ENCODE measurements around the gene SPATA17.
"Not testable (repeated sequence)": the region's sequence is repeated elsewhere in the genome, so short reads cannot be mapped to it uniquely, and the experiment has no call there.

Gene SPATA17
- total RNA-seq: 0 to 0.04 reads per million in 2 experiments

GRCh38 chr1:217630711-217631591 lies at the start of gene SPATA17, which contains the start of gene GPATCH2:
Gene SPATA17, plus strand, starts transcription at chr1:217631344. Its CDS starts 35 bp downstream, at chr1:217631379.
Gene GPATCH2, minus strand, starts transcription at chr1:217631090. Its CDS starts 119 bp downstream, at chr1:217630971.
- peak; percentile 71 for DNase-seq (ENCODE audit: low read depth)

GRCh38 chr1:217584286-217584811 lies 46.8 kb upstream of the SPATA17 start:
- not testable (repeated sequence) for DNase-seq (ENCODE audit: low read depth)

DNA sequence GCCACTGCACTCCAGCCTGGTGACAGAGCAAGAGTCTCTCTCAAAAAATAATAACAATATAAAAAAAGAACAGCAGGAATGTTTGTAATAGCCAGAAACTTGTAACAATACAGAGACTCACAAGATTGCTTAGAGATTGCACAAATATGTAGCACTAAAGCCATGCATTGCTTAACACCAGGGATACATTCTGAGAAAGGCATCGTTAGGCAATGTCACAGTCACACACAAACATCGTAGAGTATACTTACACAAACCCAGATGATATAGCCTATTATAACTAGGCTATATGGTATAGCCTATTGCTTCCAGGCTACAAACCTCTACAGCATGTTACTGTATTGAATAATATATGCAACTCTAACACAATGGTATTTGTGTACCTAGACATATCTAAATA lies 45.6 kb upstream of the SPATA17 start:
- DNase-seq (ENCODE audit: low read depth): no peak

DNA sequence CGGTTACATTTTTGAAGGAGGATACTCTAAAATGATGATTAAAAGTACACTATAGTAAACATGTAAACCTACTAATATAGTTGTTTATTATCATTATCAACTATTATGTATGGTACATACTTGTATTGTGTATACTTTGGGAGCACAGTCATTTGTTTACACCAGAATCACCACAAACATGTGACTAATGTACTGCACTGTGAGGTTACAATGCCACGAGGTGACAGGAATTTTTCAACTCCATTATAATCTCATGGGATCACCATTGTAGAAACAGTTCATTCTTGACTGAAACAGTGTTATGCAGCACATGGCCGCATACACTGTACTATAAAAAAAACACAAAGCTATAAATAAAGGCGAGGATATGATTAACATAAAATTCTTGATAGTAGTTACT lies 44.6 kb upstream of the SPATA17 start:
- no peak for DNase-seq (ENCODE audit: low read depth)

- DNase-seq (ENCODE audit: low read depth): no peak
Observed at GRCh38 chr1:217590598-217590997, 40.5 kb upstream of the SPATA17 start.

DNA sequence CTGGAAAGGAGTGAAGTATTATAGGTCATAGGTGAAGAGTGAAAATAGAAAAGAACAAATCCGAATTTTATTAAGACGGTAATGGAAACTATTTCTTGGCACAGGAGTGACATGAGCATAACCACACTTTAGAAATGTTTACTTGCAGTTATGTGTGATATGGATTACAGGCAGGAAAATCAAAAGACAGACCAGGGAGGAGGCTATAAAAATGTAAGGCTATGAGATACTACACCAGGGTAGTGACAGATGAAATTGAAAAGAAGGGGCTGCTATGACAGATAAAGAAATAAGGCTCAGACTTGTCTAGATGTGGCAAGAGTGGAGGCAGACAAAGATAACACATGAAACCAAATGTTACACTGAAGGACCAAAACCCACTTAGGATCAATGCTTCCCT lies 32.0 kb upstream of the SPATA17 start:
- no peak for DNase-seq (ENCODE audit: low read depth)

- DNase-seq (ENCODE audit: low read depth): no peak
Observed at GRCh38 chr1:217602380-217602779, 28.8 kb upstream of the SPATA17 start.

DNA sequence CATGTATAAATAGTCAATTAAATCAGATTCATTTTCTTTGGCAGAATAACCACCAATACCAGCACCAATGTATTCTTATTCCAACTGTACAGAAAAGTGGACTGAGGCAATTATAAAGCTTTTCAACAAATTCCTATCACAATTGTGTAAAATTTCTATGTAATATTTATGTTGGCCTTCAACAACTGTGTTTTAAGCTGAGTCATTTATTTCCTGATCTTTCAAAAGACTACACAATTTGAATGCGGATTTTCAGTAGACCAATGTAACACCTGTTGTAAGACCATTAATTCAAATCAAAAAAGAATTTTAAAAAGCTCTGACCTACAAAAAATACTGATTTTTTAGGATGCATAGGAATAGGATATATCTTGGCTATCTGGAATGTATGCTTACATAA lies 25.8 kb upstream of the SPATA17 start:
- no peak for DNase-seq (ENCODE audit: low read depth)

GRCh38 chr1:217614200-217614712 lies 16.9 kb upstream of the SPATA17 start:
- no peak for DNase-seq (ENCODE audit: low read depth)

GRCh38 chr1:217617126-217617525 lies 14.0 kb upstream of the SPATA17 start:
- no peak for DNase-seq (ENCODE audit: low read depth)

DNA sequence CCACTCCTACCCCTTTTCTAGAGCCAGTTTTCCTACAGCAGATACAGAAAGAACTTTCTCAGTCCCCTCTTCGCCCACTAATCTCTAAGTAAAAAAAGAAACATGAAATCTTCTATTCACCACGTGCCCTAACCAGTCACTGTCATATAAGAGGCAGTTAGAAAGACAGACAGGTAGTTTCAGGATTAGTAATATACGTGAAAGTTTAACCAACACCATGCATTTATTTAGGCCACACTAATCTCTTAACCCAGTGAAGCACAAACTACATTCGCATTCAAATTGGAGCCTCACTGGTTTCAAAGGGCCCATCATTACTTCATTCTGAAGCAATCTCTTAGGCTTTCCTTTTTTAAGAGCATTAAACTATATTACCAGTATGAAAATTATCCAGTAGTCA lies 10.3 kb upstream of the SPATA17 start:
- no peak for DNase-seq (ENCODE audit: low read depth)

GRCh38 chr1:217622042-217622441 lies 9.1 kb upstream of the SPATA17 start:
- DNase-seq (ENCODE audit: low read depth): no peak

DNA sequence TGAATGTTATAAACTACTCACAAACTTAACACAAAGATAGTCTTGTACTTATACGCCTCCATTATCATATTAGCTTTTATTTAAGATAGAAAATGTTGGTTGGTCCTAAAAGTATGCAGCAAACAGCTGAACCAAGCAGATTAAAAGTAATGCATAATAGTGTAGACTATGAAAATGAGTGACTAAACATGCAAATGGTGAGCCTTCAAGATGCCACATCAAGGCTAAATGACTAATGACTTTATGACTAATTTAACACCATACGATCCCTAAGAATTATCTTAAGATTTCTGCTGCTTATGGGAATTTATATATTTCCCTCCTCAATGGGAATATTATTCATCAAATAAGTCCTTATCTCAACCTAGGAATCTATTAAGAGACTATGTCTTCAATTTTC lies 4.8 kb upstream of the SPATA17 start:
- DNase-seq (ENCODE audit: low read depth): no peak

DNA sequence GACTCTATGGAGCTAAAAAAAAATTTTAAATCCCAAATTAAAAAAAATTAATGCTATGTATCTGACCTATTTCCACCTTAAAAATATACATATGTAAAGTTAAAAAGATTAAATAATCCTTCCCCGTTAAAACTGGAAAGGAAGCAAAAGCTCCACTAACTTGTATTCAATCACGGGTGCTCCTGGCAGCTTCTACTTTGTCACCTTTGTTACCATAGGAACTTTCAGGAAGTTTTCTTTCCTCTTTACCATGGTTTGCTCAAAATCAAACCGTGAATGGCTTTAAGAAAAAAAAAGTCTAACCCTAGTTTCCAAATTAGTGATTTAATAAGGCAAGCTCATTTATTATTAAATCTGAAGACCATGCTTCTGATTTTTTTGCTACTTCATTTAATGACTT lies 3.7 kb upstream of the SPATA17 start:
- DNase-seq (ENCODE audit: low read depth): no peak

GRCh38 chr1:217642455-217642854 lies 11.3 kb downstream of the SPATA17 start:
- DNase-seq (ENCODE audit: low read depth): no peak

DNA sequence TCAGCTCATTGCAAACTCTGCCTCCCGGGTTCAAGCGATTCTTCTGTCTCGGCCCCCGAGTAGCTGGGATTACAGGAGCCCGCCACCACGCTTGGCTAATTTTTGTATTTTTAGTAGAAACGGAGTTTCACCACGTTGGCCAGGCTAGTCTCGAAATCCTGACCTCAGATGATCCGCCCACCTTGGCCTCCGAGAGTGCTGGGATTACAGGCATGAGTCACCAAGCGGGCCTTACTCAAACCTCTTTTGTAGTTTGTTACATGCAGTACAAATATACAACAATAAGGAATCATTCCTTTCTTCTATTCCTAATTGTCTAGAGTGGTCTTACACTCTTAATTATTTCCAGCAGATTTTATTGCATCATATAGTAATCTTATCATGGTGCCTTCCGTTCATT lies 16.6 kb downstream of the SPATA17 start:
- DNase-seq (ENCODE audit: low read depth): no peak

- no peak for DNase-seq (ENCODE audit: low read depth)
Observed at GRCh38 chr1:217650674-217651073, 19.5 kb downstream of the SPATA17 start.

GRCh38 chr1:217660353-217661062 lies 29.4 kb downstream of the SPATA17 start:
- DNase-seq (ENCODE audit: low read depth): no peak

DNA sequence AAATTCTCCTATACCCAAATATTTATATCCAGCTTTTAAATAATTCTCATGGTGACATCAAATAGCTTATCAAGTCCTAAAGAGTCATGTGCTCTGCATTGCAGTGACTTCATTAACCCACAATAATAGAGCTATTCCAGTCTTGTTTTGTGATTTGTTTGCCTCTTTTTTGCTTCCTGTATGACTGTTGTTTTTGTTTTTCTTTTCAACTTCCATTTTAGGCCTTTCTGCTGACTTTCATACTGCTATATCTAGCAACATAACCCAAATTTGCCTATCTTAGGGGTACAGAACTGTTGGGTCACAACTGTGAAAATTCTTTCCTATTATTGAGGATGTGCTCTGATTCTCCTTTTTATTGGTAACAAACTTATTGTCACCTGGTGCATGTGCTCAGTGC lies 30.3 kb downstream of the SPATA17 start:
- DNase-seq (ENCODE audit: low read depth): no peak

DNA sequence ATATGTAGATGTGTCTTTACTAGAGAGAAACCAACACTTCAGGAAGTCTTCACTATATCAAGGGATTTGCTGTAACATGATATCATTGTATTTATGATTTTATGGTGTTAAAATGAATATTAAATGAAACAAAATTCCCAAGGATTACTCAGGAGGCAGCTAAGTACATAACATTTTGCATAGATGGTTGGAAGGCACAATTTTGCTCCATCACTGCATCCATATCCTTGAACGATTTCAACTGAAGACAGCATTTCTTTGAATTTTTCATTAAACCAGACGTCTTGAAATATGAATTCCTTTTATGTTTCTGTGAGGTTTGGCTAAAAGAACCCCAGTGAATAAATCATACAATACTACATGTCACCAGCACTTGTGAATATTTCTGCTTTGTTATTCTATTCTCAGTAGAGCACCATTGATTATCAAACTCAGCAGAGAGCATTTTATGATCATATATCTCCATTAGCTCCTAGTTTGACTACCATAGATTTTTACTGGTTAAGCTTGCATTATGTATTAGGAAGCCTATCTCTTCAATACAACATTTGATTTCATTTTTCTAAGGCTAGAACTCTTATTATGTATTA lies 37.3 kb downstream of the SPATA17 start:
- no peak for DNase-seq (ENCODE audit: low read depth)

DNA sequence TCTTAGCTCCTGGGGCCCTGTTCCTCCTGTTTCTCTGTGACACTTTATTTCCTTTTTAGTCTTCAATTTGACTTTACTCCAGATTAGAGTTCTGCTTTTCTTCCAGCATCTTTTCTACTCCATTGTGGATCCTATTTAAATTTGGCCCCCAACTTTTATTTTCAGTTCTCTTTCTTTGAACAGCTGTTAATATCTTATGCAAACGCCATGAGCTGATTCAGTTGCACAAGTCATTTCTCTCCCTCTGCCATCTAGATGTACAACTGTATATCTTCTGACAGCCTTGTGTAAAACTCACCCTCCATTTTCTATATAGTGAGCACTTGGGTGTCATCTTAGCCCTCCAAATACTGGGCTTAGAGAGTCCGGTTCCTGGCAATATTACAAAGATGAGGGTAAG lies 42.2 kb downstream of the SPATA17 start:
- no peak for DNase-seq (ENCODE audit: low read depth)

DNA sequence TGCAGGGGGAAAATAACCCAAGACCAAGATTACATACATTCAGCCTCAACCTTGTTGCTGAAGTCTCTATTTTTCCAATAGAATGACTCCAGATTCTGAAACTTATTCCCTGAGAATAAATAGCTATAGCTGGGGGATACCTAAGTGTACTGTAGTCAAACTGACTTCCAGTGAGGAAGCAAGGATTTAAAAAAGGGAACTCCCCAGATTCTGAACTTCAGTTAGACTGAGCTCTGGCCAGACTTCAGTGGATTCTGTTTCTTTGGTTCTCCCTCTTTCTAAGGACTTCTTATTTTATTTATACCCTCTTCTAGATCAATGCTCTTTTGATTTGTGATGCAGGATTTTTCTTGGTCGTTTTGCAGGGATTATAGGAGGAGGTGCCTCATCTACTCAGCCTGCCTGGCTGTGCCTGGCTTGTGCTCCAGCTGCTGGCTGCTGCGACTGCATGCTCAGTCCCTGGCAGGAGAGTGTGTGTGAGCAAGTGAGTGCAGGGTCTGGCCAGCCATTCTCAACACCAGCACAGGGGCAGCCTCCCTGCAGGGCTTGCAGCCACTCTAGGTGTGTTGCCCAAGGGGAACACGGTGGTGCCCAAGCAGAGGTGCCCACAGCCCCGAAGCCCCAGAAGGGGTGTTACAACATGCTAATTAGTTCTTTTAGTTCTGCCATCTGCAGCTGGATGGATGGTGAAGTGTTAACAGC lies 43.0 kb downstream of the SPATA17 start:
- DNase-seq (ENCODE audit: low read depth): no peak

Measured in T follicular helper cell (primary cell).